ENCODE results near the gene C16orf89.
"Not testable (repeated sequence)": the region's sequence is repeated elsewhere in the genome, so short reads cannot be mapped to it uniquely, and the experiment has no call there.

Gene C16orf89

GRCh38 chr16:5089911-5090555 lies 24.3 kb upstream of the C16orf89 start:
- not testable (repeated sequence) for H3K4me3 ChIP-seq (ENCODE audit: low read depth, low read length); DNase-seq (ENCODE audit: low read depth)

DNA sequence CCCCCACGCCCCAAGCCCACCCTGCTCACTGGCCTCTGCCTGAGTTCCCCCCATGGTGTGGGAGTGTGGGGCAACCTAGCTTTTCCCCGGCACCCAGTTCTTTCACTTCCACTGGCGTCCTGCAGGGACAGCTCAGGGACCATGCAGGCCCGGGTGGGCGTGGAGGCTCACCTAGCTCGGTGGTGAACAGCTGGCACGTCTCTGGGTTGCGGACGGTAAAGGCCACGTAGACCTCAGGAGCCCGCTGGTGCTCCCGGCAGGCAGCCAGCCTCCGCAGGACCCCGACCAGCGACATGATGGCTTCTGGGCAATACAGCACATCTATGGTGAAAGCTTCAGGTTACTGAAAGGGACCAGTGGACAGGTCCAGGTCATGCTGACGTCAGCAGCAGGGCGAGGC lies 23.2 kb upstream of the C16orf89 start:
- DNase-seq (ENCODE audit: low read depth); H3K4me3 ChIP-seq (ENCODE audit: low read depth, low read length): not testable (repeated sequence)

GRCh38 chr16:5088086-5088790 lies 22.5 kb upstream of the C16orf89 start:
- not testable (repeated sequence) for DNase-seq (ENCODE audit: low read depth); H3K4me3 ChIP-seq (ENCODE audit: low read depth, low read length)

DNA sequence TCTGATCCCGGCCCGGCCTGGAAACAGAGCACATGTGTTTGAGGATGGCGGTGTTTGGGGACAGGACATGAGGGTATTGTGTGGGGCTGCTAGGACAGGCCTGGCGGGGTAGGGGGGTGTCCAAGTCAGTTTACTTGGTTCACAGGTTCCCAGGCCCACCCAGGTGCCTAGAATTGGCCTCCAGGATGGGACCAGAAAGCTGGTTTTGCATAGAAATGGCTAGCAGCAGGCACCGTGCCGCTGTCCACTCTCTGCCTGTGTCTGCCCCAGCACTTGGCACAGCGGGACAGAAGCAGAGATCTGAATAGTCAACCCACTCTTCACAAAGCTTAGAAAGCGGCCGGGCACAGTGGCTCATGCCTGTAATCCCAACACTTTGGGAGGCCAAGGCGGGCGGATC lies 20.0 kb upstream of the C16orf89 start:
- DNase-seq (ENCODE audit: low read depth), result not testable (repeated sequence)

DNA sequence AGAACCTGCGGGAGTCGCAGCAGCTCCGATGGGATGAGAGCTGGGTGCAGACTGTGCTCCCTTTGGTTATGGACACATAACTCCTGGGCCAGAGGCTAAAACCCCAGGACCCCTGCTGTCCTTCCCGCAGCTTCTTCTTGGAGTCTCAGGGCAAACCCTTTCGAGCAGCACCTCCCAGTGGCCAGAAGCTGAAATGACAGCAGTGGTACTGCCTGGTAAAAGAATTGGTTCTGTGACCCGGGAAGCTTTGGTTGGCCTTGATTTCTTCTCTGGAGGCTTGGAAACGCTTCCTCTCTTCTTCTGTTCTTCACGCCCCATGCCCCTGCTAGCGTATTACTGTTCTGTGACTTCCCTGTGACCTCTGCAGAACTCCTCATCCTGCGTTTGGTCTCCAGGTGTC lies 19.0 kb upstream of the C16orf89 start:
- TF ChIP-seq CTCF (IDR thresholded peaks at IDR 0.05; ENCODE audit: low read depth, low read length, missing control alignments), result peak; percentile 82
- not testable (repeated sequence) for H3K4me3 ChIP-seq (ENCODE audit: low read depth, low read length)
- DNase-seq (ENCODE audit: low read depth), result peak; percentile 25

More for the DNA sequence above, 20.0 kb upstream of the C16orf89 start:
- H3K4me3 ChIP-seq (ENCODE audit: low read depth, low read length), result not testable (repeated sequence)

DNA sequence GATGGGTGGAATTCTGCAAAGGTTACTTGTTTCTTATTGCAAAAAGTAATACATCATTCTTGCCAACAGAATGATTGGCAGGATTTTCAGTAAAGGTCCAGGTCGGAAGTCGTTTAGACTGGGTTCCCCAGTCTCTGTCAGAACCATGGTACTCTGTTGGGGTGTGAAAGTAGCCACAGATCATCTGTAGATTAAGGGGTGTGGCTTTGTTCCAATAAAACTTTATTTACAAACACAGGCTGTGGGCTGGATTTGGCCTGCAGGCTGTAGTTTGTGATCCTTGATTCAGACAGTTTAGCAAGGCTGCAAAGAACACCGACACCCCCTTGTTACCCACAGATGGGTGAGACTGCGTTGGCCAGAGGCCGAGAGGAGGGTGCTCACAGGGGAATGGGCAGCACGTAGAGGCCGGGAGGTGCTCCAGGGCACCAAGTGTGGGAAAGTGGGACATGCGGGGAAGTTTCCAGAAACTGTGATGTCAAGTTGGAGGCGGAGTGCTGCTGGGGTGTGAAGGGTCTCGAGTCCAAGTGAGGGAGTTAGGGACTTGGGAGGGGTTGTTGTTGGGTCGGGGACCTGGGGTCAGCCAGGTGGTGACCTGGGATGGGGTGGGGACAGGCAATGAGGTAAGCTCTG lies 18.5 kb upstream of the C16orf89 start:
- not testable (repeated sequence) for H3K4me3 ChIP-seq (ENCODE audit: low read depth, low read length); DNase-seq (ENCODE audit: low read depth)

GRCh38 chr16:5083646-5084045 lies 17.9 kb upstream of the C16orf89 start:
- not testable (repeated sequence) for H3K4me3 ChIP-seq (ENCODE audit: low read depth, low read length); DNase-seq (ENCODE audit: low read depth)

DNA sequence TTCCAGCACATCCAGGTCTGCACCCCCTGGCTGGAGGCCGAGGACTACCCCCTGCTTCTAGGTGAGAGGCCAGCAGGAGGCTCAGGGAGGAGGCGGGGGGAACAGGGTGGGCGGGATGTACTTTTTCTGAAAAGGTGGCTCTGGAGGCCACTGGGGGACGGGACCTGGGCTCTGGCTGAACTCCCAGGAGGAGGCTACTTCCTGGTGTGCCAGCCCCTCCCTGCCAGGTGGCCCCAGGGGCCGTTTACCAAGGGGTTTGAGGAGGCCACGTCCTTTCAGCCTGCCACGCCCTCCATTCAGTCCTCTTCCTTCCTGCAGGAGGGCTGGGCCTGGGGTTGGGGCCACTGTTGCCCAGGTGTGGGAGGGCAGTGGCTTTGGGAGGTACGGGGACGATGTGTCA lies 15.2 kb upstream of the C16orf89 start:
- H3K4me3 ChIP-seq (ENCODE audit: low read depth, low read length); DNase-seq (ENCODE audit: low read depth): not testable (repeated sequence)

DNA sequence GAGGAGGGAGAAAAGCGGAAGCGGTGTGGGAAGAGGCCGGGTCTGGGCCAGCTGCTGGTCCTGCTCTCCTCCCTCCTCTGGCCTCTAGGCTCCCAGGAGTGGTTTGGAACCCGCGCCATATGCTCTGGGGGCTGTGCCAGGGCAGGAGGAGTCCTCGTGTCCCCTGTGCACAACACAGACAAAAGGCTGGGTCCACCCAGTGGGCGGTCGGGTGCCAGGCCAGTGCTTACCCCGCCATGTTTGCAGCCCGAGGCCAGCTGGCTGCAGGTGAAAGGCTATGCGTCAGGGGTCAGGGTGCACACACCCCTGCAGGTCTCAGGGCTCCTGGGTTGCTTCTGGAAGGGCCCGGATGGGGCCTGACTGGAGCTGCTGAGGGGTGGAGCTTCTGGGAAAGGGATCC lies 14.7 kb upstream of the C16orf89 start:
- H3K4me3 ChIP-seq (ENCODE audit: low read depth, low read length); DNase-seq (ENCODE audit: low read depth): not testable (repeated sequence)

DNA sequence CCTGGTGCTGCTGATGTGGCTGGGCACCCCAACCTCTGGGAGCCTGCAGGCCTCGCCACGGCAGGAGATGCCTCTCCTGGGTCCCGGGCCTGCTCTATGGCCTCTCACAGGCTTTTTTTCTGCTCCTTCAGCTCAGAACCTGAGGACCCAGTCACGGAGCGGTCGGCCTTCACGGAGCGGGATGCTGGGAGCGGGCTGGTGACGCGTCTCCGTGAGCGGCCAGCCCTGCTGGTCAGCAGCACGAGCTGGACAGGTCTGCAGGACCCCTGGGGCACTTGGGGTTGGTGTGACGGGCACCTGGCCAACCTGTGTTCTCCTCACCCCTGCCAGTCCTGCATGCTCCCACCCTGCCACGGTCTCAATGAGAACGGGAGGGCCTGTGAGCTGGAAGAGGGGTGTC lies 12.9 kb upstream of the C16orf89 start:
- TF ChIP-seq CTCF (IDR thresholded peaks at IDR 0.05; ENCODE audit: low read depth, low read length, missing control alignments), result no peak
- no peak overlapping the region for H3K4me3 ChIP-seq (ENCODE audit: low read depth, low read length)
- no peak for DNase-seq (ENCODE audit: low read depth)

DNA sequence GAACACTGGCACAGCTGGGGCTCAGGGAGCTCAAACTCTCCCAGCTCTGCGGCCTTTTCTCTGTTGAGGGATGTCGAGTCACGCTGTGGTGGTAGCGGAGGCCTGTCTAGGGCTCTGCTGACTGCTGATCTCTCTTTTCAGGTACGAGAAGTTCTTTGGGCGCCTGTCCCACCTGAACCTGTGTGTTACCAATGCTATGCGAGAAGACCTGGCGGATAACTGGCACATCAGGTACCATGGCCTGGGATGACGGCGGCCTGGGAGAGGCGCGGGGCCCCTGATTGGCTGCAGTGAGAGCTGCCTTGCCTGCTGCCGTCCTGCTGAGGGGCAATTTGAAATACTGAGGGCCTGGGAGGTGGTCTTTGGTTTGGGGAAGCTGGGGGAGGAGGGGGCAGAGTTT lies 11.5 kb upstream of the C16orf89 start:
- no peak for TF ChIP-seq CTCF (IDR thresholded peaks at IDR 0.05; ENCODE audit: low read depth, low read length, missing control alignments)
- DNase-seq (ENCODE audit: low read depth), result no peak

More for the DNA sequence above, 11.5 kb upstream of the C16orf89 start:
- no peak overlapping the region for H3K4me3 ChIP-seq (ENCODE audit: low read depth, low read length)

All from GM12864 (cell line).